Fibroblast of pulmonary artery (primary cell): Measurements from ENCODE around the gene SORBS1.

Experiments
- DNase-seq: peaks from one replicate; pipeline ENCODE4 v3.0.0-alpha.2; 2010; ENCODE audit warnings: low read depth
- H3K4me3 ChIP-seq: replicated peaks from 2 replicates; pipeline ENCODE4 v1.5.1; 2011; ENCODE audit warnings: low read depth, mild to moderate bottlenecking, control low read depth, low read length, moderate library complexity
- CTCF ChIP-seq: IDR thresholded peaks from 2 replicates; pipeline ENCODE4 v1.5.1; 2011; ENCODE audit warnings: mild to moderate bottlenecking, control low read depth, low read length, inconsistent platforms; ENCODE audit errors: missing control alignments

The SORBS1 gene

GRCh38 chr10:95401704-95402469, 159.3 kb downstream of the SORBS1 start:
- no peak for DNase-seq
- no peak for TF ChIP-seq CTCF

GRCh38 chr10:95400787-95401186, 160.4 kb downstream of the SORBS1 start:
- no peak overlapping the region for H3K4me3 ChIP-seq
- DNase-seq, result peak; percentile 13
- TF ChIP-seq CTCF, result no peak

More at GRCh38 chr10:95401704-95402469, 159.3 kb downstream of the SORBS1 start:
- H3K4me3 ChIP-seq, result no peak overlapping the region

GRCh38 chr10:95399183-95399582, 162.0 kb downstream of the SORBS1 start:
- no peak for DNase-seq
- TF ChIP-seq CTCF, result no peak
- no peak overlapping the region for H3K4me3 ChIP-seq

DNA sequence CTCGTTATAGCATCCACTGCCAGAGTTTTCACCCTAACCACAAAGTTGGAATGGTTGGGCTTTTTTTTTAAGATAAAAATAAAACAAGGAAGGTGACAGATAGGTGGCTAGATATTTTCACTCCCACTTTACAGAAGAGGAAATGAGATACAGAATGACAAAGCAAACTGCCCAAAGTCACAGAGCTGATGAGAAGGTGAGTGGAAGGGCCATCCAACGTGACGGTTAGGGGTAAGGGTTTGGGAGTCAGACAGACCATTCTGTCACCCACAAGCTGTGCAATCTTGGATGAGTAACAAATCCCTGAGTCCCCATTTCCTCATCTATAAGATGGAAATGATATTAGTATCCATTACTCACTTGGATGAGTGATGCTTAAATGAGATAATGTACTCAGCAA, 163.4 kb downstream of the SORBS1 start:
- no peak for DNase-seq
- no peak overlapping the region for H3K4me3 ChIP-seq
- TF ChIP-seq CTCF, result no peak

GRCh38 chr10:95395947-95396449, 165.2 kb downstream of the SORBS1 start:
- no peak overlapping the region for H3K4me3 ChIP-seq
- DNase-seq, result no peak
- no peak for TF ChIP-seq CTCF

GRCh38 chr10:95394161-95394880, 166.8 kb downstream of the SORBS1 start:
- no peak overlapping the region for H3K4me3 ChIP-seq
- no peak for DNase-seq
- no peak for TF ChIP-seq CTCF
